ENCODE results near the gene DNAH9.

Gene DNAH9, protein sequence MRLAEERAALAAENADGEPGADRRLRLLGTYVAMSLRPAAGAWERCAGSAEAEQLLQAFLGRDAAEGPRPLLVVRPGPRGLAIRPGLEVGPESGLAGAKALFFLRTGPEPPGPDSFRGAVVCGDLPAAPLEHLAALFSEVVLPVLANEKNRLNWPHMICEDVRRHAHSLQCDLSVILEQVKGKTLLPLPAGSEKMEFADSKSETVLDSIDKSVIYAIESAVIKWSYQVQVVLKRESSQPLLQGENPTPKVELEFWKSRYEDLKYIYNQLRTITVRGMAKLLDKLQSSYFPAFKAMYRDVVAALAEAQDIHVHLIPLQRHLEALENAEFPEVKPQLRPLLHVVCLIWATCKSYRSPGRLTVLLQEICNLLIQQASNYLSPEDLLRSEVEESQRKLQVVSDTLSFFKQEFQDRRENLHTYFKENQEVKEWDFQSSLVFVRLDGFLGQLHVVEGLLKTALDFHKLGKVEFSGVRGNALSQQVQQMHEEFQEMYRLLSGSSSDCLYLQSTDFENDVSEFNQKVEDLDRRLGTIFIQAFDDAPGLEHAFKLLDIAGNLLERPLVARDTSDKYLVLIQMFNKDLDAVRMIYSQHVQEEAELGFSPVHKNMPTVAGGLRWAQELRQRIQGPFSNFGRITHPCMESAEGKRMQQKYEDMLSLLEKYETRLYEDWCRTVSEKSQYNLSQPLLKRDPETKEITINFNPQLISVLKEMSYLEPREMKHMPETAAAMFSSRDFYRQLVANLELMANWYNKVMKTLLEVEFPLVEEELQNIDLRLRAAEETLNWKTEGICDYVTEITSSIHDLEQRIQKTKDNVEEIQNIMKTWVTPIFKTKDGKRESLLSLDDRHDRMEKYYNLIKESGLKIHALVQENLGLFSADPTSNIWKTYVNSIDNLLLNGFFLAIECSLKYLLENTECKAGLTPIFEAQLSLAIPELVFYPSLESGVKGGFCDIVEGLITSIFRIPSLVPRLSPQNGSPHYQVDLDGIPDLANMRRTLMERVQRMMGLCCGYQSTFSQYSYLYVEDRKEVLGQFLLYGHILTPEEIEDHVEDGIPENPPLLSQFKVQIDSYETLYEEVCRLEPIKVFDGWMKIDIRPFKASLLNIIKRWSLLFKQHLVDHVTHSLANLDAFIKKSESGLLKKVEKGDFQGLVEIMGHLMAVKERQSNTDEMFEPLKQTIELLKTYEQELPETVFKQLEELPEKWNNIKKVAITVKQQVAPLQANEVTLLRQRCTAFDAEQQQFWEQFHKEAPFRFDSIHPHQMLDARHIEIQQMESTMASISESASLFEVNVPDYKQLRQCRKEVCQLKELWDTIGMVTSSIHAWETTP (N-terminal part only)

DNA sequence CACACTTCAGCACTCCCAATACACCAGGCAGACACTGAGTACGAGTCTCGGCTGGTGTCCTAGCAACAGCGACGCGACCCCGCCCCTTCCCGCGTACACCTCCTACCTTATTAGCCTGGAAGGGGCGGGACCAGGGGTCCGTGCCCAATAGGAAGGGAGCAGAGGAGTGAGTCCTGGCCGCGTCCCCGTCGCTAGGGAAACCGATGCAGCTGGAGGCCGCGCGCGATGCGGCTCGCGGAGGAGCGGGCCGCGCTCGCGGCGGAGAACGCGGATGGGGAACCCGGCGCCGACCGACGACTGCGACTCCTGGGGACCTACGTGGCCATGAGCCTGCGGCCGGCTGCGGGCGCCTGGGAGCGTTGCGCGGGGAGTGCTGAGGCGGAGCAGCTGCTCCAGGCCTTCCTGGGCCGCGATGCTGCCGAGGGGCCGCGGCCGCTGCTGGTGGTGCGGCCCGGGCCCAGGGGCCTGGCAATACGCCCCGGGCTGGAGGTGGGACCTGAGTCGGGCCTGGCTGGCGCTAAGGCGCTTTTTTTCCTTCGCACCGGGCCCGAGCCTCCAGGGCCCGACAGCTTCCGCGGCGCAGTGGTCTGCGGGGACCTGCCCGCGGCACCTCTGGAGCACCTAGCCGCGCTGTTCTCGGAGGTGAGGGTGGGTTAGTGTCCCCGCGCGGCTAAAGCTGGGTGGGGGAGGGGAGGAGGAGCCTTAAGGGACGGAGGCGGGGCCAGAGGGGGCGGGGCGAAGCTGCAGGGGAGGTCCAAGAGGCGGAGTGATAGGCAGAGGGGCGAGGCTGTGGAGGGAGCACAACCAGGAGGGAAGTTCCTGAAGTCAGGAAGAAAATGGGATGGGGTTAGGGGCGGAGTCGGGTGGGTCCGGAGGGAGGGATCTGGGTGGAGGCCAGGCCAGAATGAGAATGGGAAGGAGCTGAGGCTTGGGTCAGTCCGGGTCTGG, at the start of gene DNAH9:
TSS of gene DNAH9 (plus strand) at position 197 of the 948 bp plus-strand sequence. CDS start at position 226, 29 bp downstream.
- Mint-ChIP-seq H3K27ac (no peak within 1 kb of the TSS), H3K4me1 (no peaks in the 10 kb centered on the region), H3K4me3 (no peak within 1 kb of the TSS), H3K27me3 (peaks cover 15% of the 10 kb centered on the region), H3K36me3 (ENCODE audit: low read depth) (no peaks in the 10 kb centered on the region), H3K9me3 (peaks cover 15% of the 10 kb centered on the region)
- ATAC-seq: peak; percentile 20
- peak; percentile 3 for DNase-seq

DNA sequence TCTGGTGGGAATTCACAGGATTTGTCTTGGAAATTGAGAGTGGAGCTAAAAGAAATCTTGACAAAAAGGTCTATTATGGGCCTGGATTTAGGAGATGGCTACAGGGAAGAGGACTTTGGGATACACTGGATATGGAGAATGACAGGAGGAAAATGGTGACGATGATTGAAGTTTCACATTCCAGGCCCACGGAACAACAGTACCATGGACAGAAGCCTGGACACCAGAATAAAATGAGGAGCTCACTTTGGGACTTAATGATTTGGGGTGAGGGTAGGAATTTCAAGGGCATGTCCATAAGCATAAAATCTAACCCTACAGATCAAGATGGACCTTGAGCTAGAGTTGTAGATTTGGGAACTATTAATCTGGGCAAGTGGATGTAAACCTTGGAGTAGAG, 47.8 kb upstream of the DNAH9 start:
- DNase-seq: no peak
- H3K36me3 Mint-ChIP-seq (ENCODE audit: low read depth): no peaks in the 10 kb centered on the region
- peaks cover 3% of the 10 kb centered on the region for H3K27me3 Mint-ChIP-seq
- no peak overlapping the region for H3K27ac Mint-ChIP-seq
- no peaks in the 10 kb centered on the region for H3K4me1 Mint-ChIP-seq
- no peak for ATAC-seq
- H3K9me3 Mint-ChIP-seq: peaks cover 16% of the 10 kb centered on the region
- H3K4me3 Mint-ChIP-seq: no peak overlapping the region

DNA sequence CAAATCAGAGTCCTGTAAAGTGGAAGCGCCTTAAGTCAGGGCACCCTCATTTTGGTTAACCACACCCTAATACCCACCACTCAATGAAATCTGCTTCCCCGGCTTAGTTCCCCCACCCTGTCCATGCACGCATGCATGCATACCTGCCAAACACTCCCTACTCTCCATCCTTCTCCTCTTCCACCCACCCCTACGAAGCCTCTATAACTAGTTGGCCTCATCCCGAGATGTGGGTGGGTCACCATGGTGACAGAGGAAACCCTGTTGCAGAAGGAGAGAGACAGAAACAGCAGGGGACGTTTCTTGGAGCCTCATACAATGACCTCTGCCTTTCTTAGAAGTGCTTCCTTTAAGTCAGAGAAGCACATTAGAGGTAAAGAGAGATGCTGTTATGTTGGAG, 46.8 kb upstream of the DNAH9 start:
- ATAC-seq: no peak
- DNase-seq: no peak

DNA sequence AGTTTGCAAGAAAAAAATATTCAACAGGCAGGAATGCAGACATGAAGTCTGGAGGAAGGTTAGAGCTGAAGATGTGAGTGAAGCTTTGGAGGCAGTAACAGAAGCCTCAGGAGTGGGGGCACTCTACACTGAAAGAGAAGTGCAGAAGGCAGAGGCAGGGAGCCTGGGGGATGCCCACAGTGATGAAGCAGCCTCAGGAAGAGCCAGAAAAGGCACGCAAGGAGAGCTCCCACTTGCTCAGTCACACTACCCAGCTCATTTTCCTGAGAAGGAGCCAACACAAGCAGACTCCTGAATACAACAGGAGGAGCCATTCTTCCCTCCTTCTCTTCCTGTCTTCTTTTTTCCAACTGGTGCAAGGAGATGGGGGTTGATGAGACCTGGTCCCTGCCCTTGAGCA, 45.1 kb upstream of the DNAH9 start:
- Mint-ChIP-seq H3K4me3 (no peak overlapping the region), H3K9me3 (peaks cover 16% of the 10 kb centered on the region), H3K36me3 (ENCODE audit: low read depth) (no peaks in the 10 kb centered on the region), H3K4me1 (no peaks in the 10 kb centered on the region), H3K27me3 (peaks cover 3% of the 10 kb centered on the region), H3K27ac (no peak overlapping the region)
- no peak for DNase-seq
- ATAC-seq: no peak

More for the DNA sequence above, 46.8 kb upstream of the DNAH9 start:
- Mint-ChIP-seq H3K27ac (no peak overlapping the region), H3K27me3 (peaks cover 3% of the 10 kb centered on the region), H3K4me3 (no peak overlapping the region), H3K4me1 (no peaks in the 10 kb centered on the region), H3K9me3 (peaks cover 16% of the 10 kb centered on the region), H3K36me3 (ENCODE audit: low read depth) (no peaks in the 10 kb centered on the region)

DNA sequence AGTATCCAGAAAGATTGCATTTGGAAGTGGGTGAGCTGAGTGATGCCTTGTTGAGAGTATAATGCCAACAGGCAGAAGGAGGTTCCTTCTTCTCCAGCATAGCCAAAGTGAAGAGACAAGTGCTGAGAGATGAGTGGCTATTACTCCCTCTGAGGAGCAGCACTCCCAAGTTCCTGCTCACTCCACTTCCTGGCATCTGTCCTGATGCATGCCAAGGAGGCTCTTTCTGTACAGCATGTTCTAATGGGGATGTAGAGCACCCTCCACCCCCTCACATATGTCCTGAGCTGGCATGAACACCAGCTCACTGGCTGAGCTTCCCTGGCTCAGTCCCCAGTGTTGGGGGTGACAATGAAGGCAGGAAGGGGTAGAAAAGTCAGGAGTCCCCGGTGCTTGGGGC, 44.2 kb upstream of the DNAH9 start:
- ATAC-seq (no peak), DNase-seq (no peak)
- H3K27me3 Mint-ChIP-seq: peaks cover 3% of the 10 kb centered on the region
- no peaks in the 10 kb centered on the region for H3K4me1 Mint-ChIP-seq
- peaks cover 16% of the 10 kb centered on the region for H3K9me3 Mint-ChIP-seq
- H3K27ac Mint-ChIP-seq: no peak overlapping the region
- H3K36me3 Mint-ChIP-seq (ENCODE audit: low read depth): no peaks in the 10 kb centered on the region
- H3K4me3 Mint-ChIP-seq: no peak overlapping the region

DNA sequence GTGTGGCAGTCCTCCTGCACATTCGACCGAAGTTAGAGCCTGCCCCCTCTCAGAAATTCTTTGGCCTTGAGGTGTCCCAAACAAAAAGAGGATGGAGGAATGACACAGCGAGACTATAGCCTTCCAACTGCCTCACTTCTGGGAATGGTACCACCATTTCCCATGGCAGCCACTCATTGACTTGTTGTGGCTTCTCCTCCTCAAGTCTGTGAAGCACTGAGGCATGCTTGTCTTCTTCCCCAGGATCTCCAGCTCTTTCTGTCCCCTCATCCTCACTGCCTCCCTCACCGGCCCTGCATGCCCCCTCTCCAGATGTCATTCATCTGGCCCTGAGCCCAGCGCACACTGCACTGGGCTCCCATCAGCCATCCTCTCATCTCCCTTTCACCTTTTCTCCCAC, 43.7 kb upstream of the DNAH9 start:
- H3K4me3 Mint-ChIP-seq: no peak overlapping the region
- peaks cover 3% of the 10 kb centered on the region for H3K27me3 Mint-ChIP-seq

DNA sequence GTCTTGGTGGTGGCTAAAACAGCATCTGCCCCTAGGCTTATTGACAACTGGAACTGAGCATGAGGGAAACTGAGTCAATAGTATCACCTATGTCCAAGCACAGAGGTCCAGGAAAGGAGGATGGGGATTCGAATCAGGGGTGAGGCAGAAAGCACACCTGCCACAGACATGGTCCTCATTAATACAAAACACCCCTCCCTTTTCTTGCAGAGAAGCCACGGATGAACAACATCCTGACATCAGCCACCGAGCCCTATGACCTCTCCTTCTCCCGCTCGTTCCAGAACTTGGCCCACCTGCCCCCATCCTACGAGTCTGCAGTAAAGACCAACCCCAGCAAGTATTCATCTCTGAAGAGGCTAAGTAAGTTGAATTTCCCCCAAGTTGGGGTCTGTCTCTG, 42.7 kb upstream of the DNAH9 start:
- H3K9me3 Mint-ChIP-seq: peaks cover 12% of the 10 kb centered on the region
- no peak for DNase-seq
- no peaks in the 10 kb centered on the region for H3K36me3 Mint-ChIP-seq (ENCODE audit: low read depth)
- no peak overlapping the region for H3K4me3 Mint-ChIP-seq
- H3K27me3 Mint-ChIP-seq: peaks cover 3% of the 10 kb centered on the region
- H3K27ac Mint-ChIP-seq: no peak overlapping the region
- no peak for ATAC-seq
- no peaks in the 10 kb centered on the region for H3K4me1 Mint-ChIP-seq

More for the DNA sequence above, 43.7 kb upstream of the DNAH9 start:
- Mint-ChIP-seq H3K36me3 (ENCODE audit: low read depth) (no peaks in the 10 kb centered on the region), H3K9me3 (peaks cover 16% of the 10 kb centered on the region), H3K4me1 (no peaks in the 10 kb centered on the region), H3K27ac (no peak overlapping the region)
- ATAC-seq (no peak), DNase-seq (no peak)

DNA sequence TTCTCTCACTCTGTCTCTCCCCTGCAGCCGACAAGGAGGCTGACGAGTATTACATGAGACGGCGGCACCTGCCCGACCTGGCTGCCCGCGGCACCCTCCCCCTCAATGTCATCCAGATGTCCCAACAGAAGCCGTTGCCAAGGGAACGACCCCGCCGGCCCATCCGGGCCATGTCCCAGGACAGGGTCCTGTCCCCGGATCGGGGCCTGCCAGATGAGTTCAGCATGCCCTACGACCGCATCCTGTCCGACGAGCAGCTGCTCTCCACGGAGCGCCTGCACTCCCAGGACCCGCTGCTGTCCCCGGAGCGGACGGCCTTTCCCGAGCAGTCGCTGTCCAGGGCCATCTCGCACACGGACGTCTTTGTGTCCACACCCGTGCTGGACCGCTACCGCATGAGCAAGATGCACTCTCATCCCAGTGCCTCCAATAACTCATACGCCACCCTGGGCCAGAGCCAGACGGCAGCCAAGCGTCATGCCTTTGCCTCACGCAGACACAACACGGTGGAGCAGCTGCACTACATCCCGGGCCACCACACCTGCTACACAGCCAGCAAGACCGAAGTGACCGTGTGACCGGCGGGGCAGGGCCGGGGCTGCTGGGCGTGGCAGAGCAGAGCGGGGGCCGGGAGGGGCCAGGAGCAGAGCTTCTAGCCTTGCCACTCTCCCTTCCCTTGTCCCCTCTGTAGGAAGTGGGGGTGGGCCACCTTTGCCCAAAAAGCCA, 40.4 kb upstream of the DNAH9 start:
- ATAC-seq (no peak), DNase-seq (no peak)
- no peak overlapping the region for H3K27ac Mint-ChIP-seq
- peaks cover 6% of the 10 kb centered on the region for H3K9me3 Mint-ChIP-seq
- no peaks in the 10 kb centered on the region for H3K4me1 Mint-ChIP-seq
- H3K27me3 Mint-ChIP-seq: peaks cover 3% of the 10 kb centered on the region
- H3K4me3 Mint-ChIP-seq: no peak overlapping the region
- H3K36me3 Mint-ChIP-seq (ENCODE audit: low read depth): no peaks in the 10 kb centered on the region

DNA sequence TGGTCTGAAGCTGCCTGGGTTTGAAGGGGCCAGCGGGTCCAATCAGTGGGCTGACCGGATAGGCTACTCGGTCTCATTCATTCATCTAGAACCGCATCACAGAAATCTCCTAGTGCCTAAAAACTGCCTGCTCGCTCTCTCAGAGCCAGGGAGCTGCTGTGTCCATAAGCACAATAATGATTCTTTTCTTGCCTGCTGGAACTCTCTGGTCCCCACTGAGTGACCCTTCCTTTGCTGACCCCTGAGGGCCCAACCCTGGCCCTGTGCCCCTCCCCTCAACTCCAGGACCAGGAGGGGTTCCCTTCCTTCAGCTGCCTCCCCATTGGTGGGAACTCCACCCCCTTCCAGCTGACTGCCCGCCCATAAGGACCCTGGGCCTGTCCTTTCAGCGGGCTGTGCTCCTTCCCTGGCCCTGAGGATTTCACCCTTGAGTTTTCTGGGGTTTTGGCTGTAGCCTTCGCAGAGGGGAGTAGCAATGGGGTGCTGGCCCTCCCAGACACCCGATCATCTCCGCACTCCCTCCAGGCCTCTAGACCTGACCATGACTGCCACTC, 39.5 kb upstream of the DNAH9 start:
- H3K27ac Mint-ChIP-seq: no peak overlapping the region

DNA sequence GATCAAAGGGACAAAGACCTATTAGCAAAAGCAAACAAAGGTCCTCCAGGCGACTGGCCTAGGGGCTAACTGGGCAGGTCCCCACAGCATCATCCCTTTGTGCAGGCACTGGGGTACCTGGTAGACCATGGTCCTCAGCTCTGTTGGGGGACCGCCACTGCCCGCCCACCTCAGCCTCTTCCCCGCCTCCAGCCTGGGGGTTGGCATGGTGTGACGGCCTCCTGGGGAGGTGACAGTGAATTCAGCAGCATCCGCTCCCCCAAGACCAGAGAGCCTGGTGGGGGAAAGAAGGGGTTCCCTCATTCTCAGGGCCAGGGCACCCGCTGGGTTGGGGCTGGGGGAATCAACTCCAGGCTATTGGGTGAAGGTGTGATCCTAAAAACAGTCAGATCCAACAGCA, 38.7 kb upstream of the DNAH9 start:
- ATAC-seq (no peak), DNase-seq (no peak)
- peaks cover 4% of the 10 kb centered on the region for H3K9me3 Mint-ChIP-seq
- H3K4me3 Mint-ChIP-seq: no peak overlapping the region
- no peaks in the 10 kb centered on the region for H3K36me3 Mint-ChIP-seq (ENCODE audit: low read depth)
- no peaks in the 10 kb centered on the region for H3K4me1 Mint-ChIP-seq
- peaks cover 3% of the 10 kb centered on the region for H3K27me3 Mint-ChIP-seq
- no peak overlapping the region for H3K27ac Mint-ChIP-seq

More for the DNA sequence above, 39.5 kb upstream of the DNAH9 start:
- no peak overlapping the region for H3K4me3 Mint-ChIP-seq
- H3K4me1 Mint-ChIP-seq: no peaks in the 10 kb centered on the region
- no peaks in the 10 kb centered on the region for H3K36me3 Mint-ChIP-seq (ENCODE audit: low read depth)
- H3K9me3 Mint-ChIP-seq: peaks cover 4% of the 10 kb centered on the region
- H3K27me3 Mint-ChIP-seq: peaks cover 3% of the 10 kb centered on the region
- DNase-seq: no peak
- no peak for ATAC-seq

DNA sequence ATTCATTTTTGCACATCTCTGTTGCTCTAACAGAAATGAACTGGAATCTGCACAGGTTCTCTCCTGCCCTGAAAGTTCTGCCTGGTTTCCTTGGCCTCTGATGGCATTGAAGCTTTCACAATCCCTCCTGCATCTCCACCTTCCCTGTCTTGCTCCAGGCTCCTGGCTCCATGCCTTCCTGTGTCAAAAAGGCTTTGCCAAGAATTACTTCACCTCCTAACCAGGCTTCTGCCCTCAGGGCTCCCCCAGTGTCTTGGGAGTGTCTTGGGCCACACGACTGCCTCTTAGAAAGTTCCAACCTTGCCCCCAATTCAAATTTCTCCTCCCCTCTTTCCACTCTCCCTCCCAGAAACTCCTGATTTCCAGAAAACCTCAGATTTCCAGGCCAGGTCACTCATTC, 37.0 kb upstream of the DNAH9 start:
- Mint-ChIP-seq H3K36me3 (ENCODE audit: low read depth) (no peaks in the 10 kb centered on the region), H3K27me3 (no peaks in the 10 kb centered on the region), H3K4me1 (no peaks in the 10 kb centered on the region), H3K4me3 (no peak overlapping the region), H3K9me3 (peaks cover 4% of the 10 kb centered on the region), H3K27ac (no peak overlapping the region)
- DNase-seq (no peak), ATAC-seq (no peak)

DNA sequence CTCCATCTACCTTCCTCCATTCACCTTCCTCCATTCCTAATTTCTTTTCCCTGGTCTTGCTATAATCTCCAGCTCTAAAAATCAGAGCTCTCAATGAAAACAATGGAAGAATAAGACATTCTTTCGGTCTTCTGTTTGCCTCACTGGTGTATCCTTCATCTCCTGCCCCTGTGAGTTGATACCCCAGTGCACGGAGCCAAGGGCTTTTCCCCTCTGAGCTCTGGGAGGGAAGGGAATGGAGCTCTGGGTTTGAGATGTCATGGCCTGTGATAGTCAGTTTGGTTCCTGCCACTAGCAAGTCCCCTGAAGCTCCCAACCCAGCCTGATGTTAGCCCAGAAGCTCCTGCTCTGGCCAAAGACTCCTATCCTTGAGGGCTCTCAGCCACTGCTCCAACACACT, 36.6 kb upstream of the DNAH9 start:
- H3K4me1 Mint-ChIP-seq: no peaks in the 10 kb centered on the region
- no peaks in the 10 kb centered on the region for H3K27me3 Mint-ChIP-seq
- H3K4me3 Mint-ChIP-seq: no peak overlapping the region
- H3K27ac Mint-ChIP-seq: no peak overlapping the region
- ATAC-seq: no peak
- H3K36me3 Mint-ChIP-seq (ENCODE audit: low read depth): no peaks in the 10 kb centered on the region
- no peak for DNase-seq
- peaks cover 4% of the 10 kb centered on the region for H3K9me3 Mint-ChIP-seq
